Common myeloid progenitor, CD34-positive (primary cell): Measurements from ENCODE around the gene LRTM1.

ENCODE experiments used
- CTCF ChIA-PET: fragments of 350-600 bp; sonication (Branson Sonifier 250); formaldehyde crosslinking; loops from one replicate; lab custom pipeline; 2021; ENCODE audit warnings: antibody characterized with exemption; lab: Charles Lee
- POLR2A ChIA-PET: fragments of 350-600 bp; sonication (Branson Sonifier 250); formaldehyde crosslinking; loops from one replicate; lab custom pipeline; 2021; ENCODE audit warnings: antibody characterized with exemption; lab: Charles Lee
- DNase-seq, 3 donors: peaks; one replicate each; pipeline versions ENCODE4 v3.0.0 to v3.0.0-alpha.2; 2013
- H3K27ac ChIP-seq, 2 experiments: 1 replicate in 1 of 2; 2 replicates in 1 of 2; pipeline ENCODE4 v1.7.0; 2013; ENCODE audit warnings: inconsistent platforms in 2 of 2, low read length in 2 of 2, mild to moderate bottlenecking in 2 of 2, low read depth in 1 of 2, moderate library complexity in 1 of 2; ENCODE audit not compliant: severe bottlenecking in 2 of 2, insufficient read depth in 1 of 2, poor library complexity in 1 of 2
- H3K27me3 ChIP-seq, 5 experiments: replicated peaks in 2 of 5; 1 replicate in 3 of 5; 2 replicates in 2 of 5; pipeline versions ENCODE4 v1.6.1 to v1.7.0; 2013; ENCODE audit warnings: low read length in 4 of 5, mild to moderate bottlenecking in 2 of 5, moderate library complexity in 2 of 5, inconsistent platforms in 1 of 5; ENCODE audit not compliant: insufficient read depth in 5 of 5, control insufficient read depth in 4 of 5
- H3K36me3 ChIP-seq, 4 experiments: 1 replicate in 2 of 4; 2 replicates in 2 of 4; pipeline versions ENCODE4 v1.6.1 to v1.7.0; 2013; ENCODE audit warnings: low read length in 3 of 4, control low read depth in 1 of 4, mild to moderate bottlenecking in 1 of 4; ENCODE audit not compliant: control insufficient read depth in 4 of 4, insufficient read depth in 4 of 4
- H3K4me1 ChIP-seq, 4 experiments: 1 replicate in 3 of 4; 2 replicates in 1 of 4; pipeline versions ENCODE4 v1.6.1 to v1.7.1; 2013; ENCODE audit warnings: low read length in 3 of 4, mild to moderate bottlenecking in 3 of 4, control low read depth in 1 of 4, inconsistent platforms in 1 of 4, moderate library complexity in 1 of 4; ENCODE audit not compliant: control insufficient read depth in 4 of 4, insufficient read depth in 4 of 4; ENCODE audit errors: control extremely low read depth in 1 of 4
- H3K4me3 ChIP-seq, 7 experiments: 1 replicate in 4 of 7; 2 replicates in 3 of 7; pipeline versions ENCODE4 v1.5.1 to v1.7.0; 2013; ENCODE audit warnings: mild to moderate bottlenecking in 7 of 7, low read length in 6 of 7, moderate library complexity in 6 of 7, inconsistent platforms in 2 of 7, low read depth in 2 of 7, control low read depth in 1 of 7; ENCODE audit not compliant: insufficient read depth in 4 of 7, control insufficient read depth in 1 of 7; ENCODE audit errors: extremely low read depth in 1 of 7
- H3K9me3 ChIP-seq, 5 experiments: 1 replicate in 4 of 5; 2 replicates in 1 of 5; pipeline versions ENCODE4 v1.6.1 to v1.7.1; 2013; ENCODE audit warnings: low read length in 4 of 5, mild to moderate bottlenecking in 2 of 5, inconsistent platforms in 1 of 5, low read depth in 1 of 5, moderate library complexity in 1 of 5; ENCODE audit not compliant: control insufficient read depth in 4 of 5, insufficient read depth in 2 of 5; ENCODE audit errors: control extremely low read depth in 1 of 5
- WGBS: methylation state at CpG from one replicate; pipeline ENCODE4 v1.1.5; 2013; ENCODE audit not compliant: insufficient coverage; 5-methylcytosine and 5-hydroxymethylcytosine counted together

Gene LRTM1

GRCh38 chr3:54873059-54874010, 54.5 kb downstream of the LRTM1 start:
- H3K27ac ChIP-seq = no peak overlapping the region
- DNase-seq = no peak
- H3K4me1 ChIP-seq = no peaks in the 10 kb centered on the region
- POLR2A ChIA-PET = no interaction called here
- H3K9me3 ChIP-seq = no peaks in the 10 kb centered on the region
- WGBS = 85% methylated on average over 6 of the region's 8 CpGs
- H3K4me3 ChIP-seq = no peak overlapping the region
- H3K27me3 ChIP-seq = peaks cover 0 to 16% (median 0%) of the 10 kb centered on the region in 5 experiments
- no peaks in the 10 kb centered on the region for H3K36me3 ChIP-seq
- CTCF ChIA-PET = no interaction called here

DNA sequence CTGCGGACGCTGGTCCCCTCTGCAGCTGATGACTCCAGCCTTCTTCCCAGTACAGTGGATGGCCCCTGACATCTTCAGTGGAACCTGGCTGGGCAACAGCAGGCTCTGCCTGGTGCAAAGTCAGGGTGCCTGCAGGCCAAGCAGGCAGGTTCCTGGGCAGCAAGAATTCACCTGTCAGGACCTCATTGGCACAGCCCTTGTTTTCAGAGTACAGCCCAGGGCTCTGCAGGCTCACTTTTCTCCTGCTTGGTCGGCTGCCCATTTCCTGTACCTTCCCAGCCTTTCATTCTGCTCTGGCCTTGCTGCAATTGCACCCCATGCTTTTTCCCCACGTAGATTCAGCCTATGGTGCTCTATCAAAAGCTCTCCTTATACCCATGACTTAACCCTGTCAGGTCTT, 56.0 kb downstream of the LRTM1 start:
- 75% methylated on average over 4 of the region's 4 CpGs for WGBS
- POLR2A ChIA-PET = no interaction called here
- Histone ChIP-seq H3K36me3 (no peaks in the 10 kb centered on the region), H3K27ac (no peak overlapping the region), H3K27me3 (peaks cover 0 to 9% (median 0%) of the 10 kb centered on the region in 5 experiments), H3K4me3 (no peak overlapping the region), H3K9me3 (no peaks in the 10 kb centered on the region), H3K4me1 (no peaks in the 10 kb centered on the region)
- CTCF ChIA-PET = no interaction called here
- DNase-seq = no peak

GRCh38 chr3:54870423-54870822, 57.4 kb downstream of the LRTM1 start:
- 29% methylated on average over 3 of the region's 7 CpGs for WGBS
- no peaks in the 10 kb centered on the region for H3K36me3 ChIP-seq
- ChIA-PET POLR2A (no interaction called here), CTCF (no interaction called here)
- H3K27me3 ChIP-seq = peaks cover 0 to 9% (median 0%) of the 10 kb centered on the region in 5 experiments
- no peaks in the 10 kb centered on the region for H3K9me3 ChIP-seq
- H3K4me1 ChIP-seq = no peaks in the 10 kb centered on the region
- no peak overlapping the region for H3K27ac ChIP-seq
- no peak overlapping the region for H3K4me3 ChIP-seq
- DNase-seq = peak in 2 of 3 donors; percentile 10 to 13
